GM12891 (cell line): ENCODE data around the gene ZFYVE21.

Source experiments
- DNase-seq: peaks from one replicate; pipeline ENCODE4 v3.0.0; 2011; ENCODE audit warnings: low spot score; ENCODE audit not compliant: insufficient read length
- FAIRE-seq: peaks from 2 replicates; lab custom pipeline; 2011; peaks lifted over from hg19 to GRCh38; lab: Jason Lieb, UNC
- PAX5 ChIP-seq: IDR thresholded peaks from 2 replicates; pipeline ENCODE4 v1.6.1; 2011; ENCODE audit warnings: low read length, moderate library complexity, mild to moderate bottlenecking; ENCODE audit not compliant: insufficient read depth, severe bottlenecking
- POLR2A ChIP-seq: IDR thresholded peaks from 2 replicates; pipeline ENCODE4 v1.6.1; 2011; ENCODE audit warnings: low read depth, low read length, control low read depth
- POLR2AphosphoS5 ChIP-seq: IDR thresholded peaks from 2 replicates; pipeline ENCODE4 v1.6.1; 2011; ENCODE audit warnings: low read depth, low read length, control low read depth
- POU2F2 ChIP-seq: IDR thresholded peaks from 2 replicates; pipeline ENCODE4 v1.6.1; 2011; ENCODE audit warnings: low read depth, mild to moderate bottlenecking, control low read depth, low read length, moderate library complexity
- SPI1 ChIP-seq: IDR thresholded peaks from 2 replicates; pipeline ENCODE4 v1.6.1; 2011; ENCODE audit warnings: low read depth, low read length, control low read depth
- TAF1 ChIP-seq: IDR thresholded peaks from 2 replicates; pipeline ENCODE4 v1.6.1; 2011; ENCODE audit warnings: low read depth, low read length, control low read depth

The ZFYVE21 gene

DNA sequence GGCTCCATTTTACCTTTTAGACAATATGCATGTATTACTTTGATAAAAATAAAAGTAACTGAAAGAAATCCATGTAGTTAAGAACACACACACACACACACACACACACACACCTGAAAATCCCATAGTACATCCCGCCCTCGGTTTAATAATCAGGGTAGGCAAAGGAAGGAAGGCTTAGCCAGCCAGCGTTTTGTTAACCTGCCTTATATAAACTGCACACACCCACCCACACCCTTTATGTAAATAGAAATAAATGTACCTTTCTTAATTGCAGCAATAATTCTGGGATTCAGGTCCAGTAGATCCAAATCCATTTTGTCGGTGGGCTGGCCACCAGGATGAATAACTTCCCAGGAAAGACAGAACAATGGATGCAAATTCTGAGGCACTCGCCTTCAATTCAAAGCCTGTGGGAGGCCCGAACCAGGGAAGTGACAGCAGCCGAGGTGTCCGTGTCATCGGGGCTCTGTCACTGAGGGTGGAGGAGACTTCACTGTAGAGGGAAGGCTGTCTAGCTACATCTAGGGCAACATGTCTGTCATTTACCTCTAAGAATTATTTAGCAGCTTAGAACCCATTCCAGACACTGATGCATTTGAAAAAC is 4.7 kb upstream of the ZFYVE21 start:
- TF ChIP-seq TAF1 (no peak), POU2F2 (no peak), POLR2AphosphoS5 (no peak), PAX5 (no peak), POLR2A (no peak), SPI1 (no peak)
- FAIRE-seq (no peak), DNase-seq (no peak)

- DNase-seq (no peak), FAIRE-seq (no peak)
- TF ChIP-seq POU2F2 (no peak), PAX5 (no peak), TAF1 (no peak), SPI1 (no peak), POLR2A (no peak), POLR2AphosphoS5 (no peak)
These were observed 3.8 kb upstream of the ZFYVE21 start for GRCh38 chr14:103711516-103712431.

GRCh38 chr14:103712633-103713247 is 2.9 kb upstream of the ZFYVE21 start:
- DNase-seq, result no peak
- TF ChIP-seq SPI1 (no peak), POLR2A (no peak; the same call in 1 of the 2 replicates), PAX5 (no peak), POU2F2 (no peak), POLR2AphosphoS5 (no peak), TAF1 (no peak)
- no peak for FAIRE-seq

- TF ChIP-seq SPI1, result no peak
- no peak for TF ChIP-seq TAF1
- no peak for TF ChIP-seq POLR2A
- 0 out of 2 replicates have a peak, but pooled peaks have one; percentile 16 for TF ChIP-seq POLR2AphosphoS5
- FAIRE-seq (peak; percentile 63), DNase-seq (no peak)
These were observed 2.1 kb upstream of the ZFYVE21 start for GRCh38 chr14:103713304-103714062.

DNA sequence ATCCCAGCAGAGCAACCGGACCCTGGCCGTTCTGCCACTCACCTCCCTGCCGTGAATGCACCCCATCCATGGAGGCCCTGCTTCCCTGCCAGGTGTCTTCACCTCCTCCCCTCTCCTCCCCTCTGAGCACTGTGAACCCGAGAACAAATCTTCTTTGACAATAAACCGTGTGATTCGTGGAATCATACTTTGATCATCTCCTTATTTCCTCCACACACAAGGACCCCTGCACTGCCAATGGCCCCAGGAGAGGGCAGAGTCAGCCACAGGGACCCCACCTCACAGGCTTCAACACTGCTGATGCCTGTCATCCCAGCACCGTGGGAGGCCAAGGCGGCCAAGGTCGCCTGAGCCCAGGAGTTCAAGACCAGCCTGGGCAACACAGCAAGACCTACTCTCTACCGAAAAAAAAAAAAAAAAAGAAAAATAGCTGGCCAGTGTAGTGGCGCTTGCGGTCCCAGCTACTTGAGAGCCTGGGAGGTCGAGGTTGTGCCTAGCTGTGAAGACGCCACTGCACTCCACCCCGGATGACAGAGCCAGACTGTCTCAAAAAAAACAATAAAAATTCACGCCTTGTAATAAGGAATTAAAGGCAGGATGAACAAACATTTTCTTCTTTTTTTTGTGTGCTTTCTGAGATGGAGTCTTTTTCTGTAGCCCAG is 1.4 kb upstream of the ZFYVE21 start:
- TF ChIP-seq SPI1, result no peak
- no peak; the same call in 1 of the 2 replicates for TF ChIP-seq POLR2A
- TF ChIP-seq POLR2AphosphoS5, result no peak
- TF ChIP-seq PAX5, result no peak
- TF ChIP-seq POU2F2, result no peak
- no peak for TF ChIP-seq TAF1
- no peak for DNase-seq
- FAIRE-seq, result no peak

DNA sequence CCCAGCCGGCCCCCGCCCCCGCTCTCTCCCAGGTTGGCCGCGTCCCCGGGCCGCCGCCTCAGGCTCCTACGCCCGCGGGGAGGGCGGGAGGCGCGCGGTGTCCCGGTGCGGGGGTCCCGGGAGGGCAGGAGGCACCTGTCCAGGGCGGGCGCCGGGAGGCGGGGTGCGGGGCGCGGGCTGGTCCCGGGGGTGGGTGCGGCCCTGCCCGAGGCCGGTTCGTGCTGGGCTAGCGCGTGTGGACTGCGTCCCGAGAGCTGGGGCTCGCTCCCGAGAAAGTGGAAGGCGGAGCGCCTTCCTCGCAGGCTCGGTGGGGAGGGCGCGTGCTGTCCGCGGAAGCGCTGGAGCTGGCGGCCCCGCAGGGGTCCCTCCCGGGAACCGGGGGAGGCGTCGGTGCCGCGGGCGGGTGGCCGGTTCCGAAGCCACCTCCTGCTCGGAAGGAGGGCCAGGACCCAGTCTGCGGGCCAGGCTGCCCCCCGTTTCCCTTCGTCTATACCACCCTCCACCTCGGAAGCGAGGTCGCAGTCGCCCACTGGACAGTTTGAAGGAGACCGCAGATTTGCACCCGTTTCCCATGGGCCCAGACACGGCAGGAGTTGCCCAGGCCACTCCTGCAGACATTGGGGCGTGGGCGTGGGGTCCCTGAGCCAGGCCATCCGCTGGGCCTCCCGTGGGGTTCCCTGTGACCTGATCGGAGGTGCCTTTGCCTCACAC is 636 bp downstream of the ZFYVE21 start:
- FAIRE-seq (peak; percentile 28), DNase-seq (peak; percentile 54)
- no peak for TF ChIP-seq POU2F2
- TF ChIP-seq SPI1, result no peak
- TF ChIP-seq POLR2A, result no peak
- TF ChIP-seq TAF1, result no peak
- no peak for TF ChIP-seq PAX5
- no peak for TF ChIP-seq POLR2AphosphoS5

- no peak for TF ChIP-seq SPI1
- TF ChIP-seq PAX5, result no peak
- TF ChIP-seq POLR2AphosphoS5, result no peak
- no peak for TF ChIP-seq POU2F2
- FAIRE-seq (peak; percentile 43), DNase-seq (no peak)
These were observed 1.3 kb downstream of the ZFYVE21 start for GRCh38 chr14:103716899-103717411.
